ENCODE results near the gene CCDC158. TPM values are rescaled to one million over a fixed set of nuclear protein-coding genes. Genes with fewer than 3 reads are reported as not detected.

The CCDC158 gene
- total and polyA plus RNA-seq, 12 donors, result 0.01 to 1.0 (median 0.29) TPM

GRCh38 chr4:76305971-76306881 lies 114.7 kb downstream of the CCDC158 start, which contains the start of gene STBD1:
TSS of gene STBD1 (plus strand) at chr4:76306733. CDS start at chr4:76306770, 37 bp downstream.
- intact Hi-C loops (cut with DNase I), result loop anchor here in 6 of 10 donors (2.0 to 10.0 kb wide), 8 partner anchors 36 to 279 kb away; partner anchors contain the start of genes CCDC158 (in 1 of the 6) and SCARB2 (in 1 of the 6)
- Histone ChIP-seq H3K4me1 (peaks cover 0 to 56% (median 37%) of the 10 kb centered on the region in 9 donors), H3K27me3 (peaks cover 0 to 7% (median 0%) of the 10 kb centered on the region in 7 donors), H3K27ac (peak within 1 kb of the TSS; percentile 69 to 97 (median 91)), H3K36me3 (peaks cover 0 to 20% (median 5%) of the 10 kb centered on the region in 9 donors), H3K4me3 (peak within 1 kb of the TSS; percentile 57 to 90 (median 76)), H3K9me3 (no peaks in the 10 kb centered on the region)
- peak in 2 of 9 donors; percentile 8 to 21 for TF ChIP-seq CTCF (IDR thresholded peaks at IDR 0.05)
- 0 to 1% methylated on average over 81 to 85 of the region's 85 CpGs for WGBS, 2 donors
- DNase-seq (peak; percentile 74 to 85), ATAC-seq (peak; percentile 85 to 94 (median 88))

- TF ChIP-seq CTCF (IDR thresholded peaks at IDR 0.05), result no peak
- Histone ChIP-seq H3K4me3 (peak overlapping the region in 9 of 10 donors; percentile 57 to 90 (median 77)), H3K4me1 (peaks cover 0 to 57% (median 37%) of the 10 kb centered on the region in 9 donors)
These were observed 115.8 kb downstream of the CCDC158 start for GRCh38 chr4:76305033-76305687.

GRCh38 chr4:76302826-76303438 lies 118.0 kb downstream of the CCDC158 start:
- Histone ChIP-seq H3K9me3 (peaks cover 0 to 8% (median 0%) of the 10 kb centered on the region in 11 donors), H3K27ac (no peak overlapping the region), H3K4me3 (no peak overlapping the region), H3K27me3 (peaks cover 0 to 7% (median 0%) of the 10 kb centered on the region in 7 donors), H3K36me3 (no peaks in the 10 kb centered on the region), H3K4me1 (peaks cover 0 to 65% (median 25%) of the 10 kb centered on the region in 9 donors)
- no peak for DNase-seq
- ATAC-seq, result no peak
- TF ChIP-seq CTCF (IDR thresholded peaks at IDR 0.05), result no peak
- intact Hi-C loops (cut with DNase I), result loop anchor here in 2 of 10 donors (10.0 kb wide), 2 partner anchors 88 to 282 kb away; partner anchors contain the start of gene SCARB2 (in 1 of the 2)
- 74 to 81% methylated on average over 3 of the region's 3 CpGs for WGBS, 2 donors

More at GRCh38 chr4:76305033-76305687, 115.8 kb downstream of the CCDC158 start:
- Histone ChIP-seq H3K9me3 (no peaks in the 10 kb centered on the region), H3K27ac (peak overlapping the region in 4 of 10 donors; percentile 91 to 97 (median 94)), H3K36me3 (peaks cover 0 to 11% (median 5%) of the 10 kb centered on the region in 9 donors), H3K27me3 (peaks cover 0 to 7% (median 0%) of the 10 kb centered on the region in 7 donors)
- intact Hi-C loops (cut with DNase I), result loop anchor here in 6 of 10 donors (5.0 to 10.0 kb wide), 6 partner anchors 37 to 280 kb away; partner anchors contain the start of genes CCDC158 (in 1 of the 6) and SCARB2 (in 1 of the 6)
- 87 to 94% methylated on average over 7 of the region's 7 CpGs for WGBS, 2 donors
- ATAC-seq, result no peak
- DNase-seq, result no peak
